KOPT-K1 (cell line): ENCODE results near the gene AGPAT3.
A peak's percentile ranks its signal among the peaks of the same experiment; 100 is the strongest.

Source experiments
- H3K27ac ChIP-seq: fragments of 200-600 bp; sonication (generic); 2 replicates; pipeline ENCODE4 v1.5.1; 2016; ENCODE audit warnings: antibody characterized with exemption, mild to moderate bottlenecking, low read depth, low read length; ENCODE audit not compliant: poor library complexity, severe bottlenecking
- H3K36me3 ChIP-seq: fragments of 200-600 bp; sonication (generic); 2 replicates; pipeline ENCODE4 v1.5.1; 2017; ENCODE audit warnings: antibody characterized with exemption, mild to moderate bottlenecking, low read length, moderate library complexity; ENCODE audit not compliant: insufficient read depth
- H3K9me3 ChIP-seq: fragments of 200-600 bp; sonication (generic); 2 replicates; pipeline ENCODE4 v1.5.1; 2017; ENCODE audit warnings: antibody characterized with exemption, low read length, mild to moderate bottlenecking; ENCODE audit not compliant: insufficient read depth, poor library complexity, severe bottlenecking

Gene AGPAT3

GRCh38 chr21:43911015-43911934 lies 46.3 kb downstream of the AGPAT3 start:
- peaks cover 4% of the 10 kb centered on the region; the same call in 1 of the 2 replicates for H3K36me3 ChIP-seq
- peaks cover 8% of the 10 kb centered on the region for H3K9me3 ChIP-seq
- no peak overlapping the region for H3K27ac ChIP-seq

GRCh38 chr21:43911935-43912487 lies 47.0 kb downstream of the AGPAT3 start:
- no peaks in the 10 kb centered on the region; the same call in 1 of the 2 replicates for H3K36me3 ChIP-seq
- peaks cover 8% of the 10 kb centered on the region for H3K9me3 ChIP-seq
- no peak overlapping the region for H3K27ac ChIP-seq

GRCh38 chr21:43912500-43912899 lies 47.5 kb downstream of the AGPAT3 start:
- H3K9me3 ChIP-seq, result peaks cover 8% of the 10 kb centered on the region
- H3K36me3 ChIP-seq, result no peaks in the 10 kb centered on the region; the same call in 1 of the 2 replicates
- no peak overlapping the region for H3K27ac ChIP-seq

GRCh38 chr21:43912910-43913309 lies 47.9 kb downstream of the AGPAT3 start:
- H3K36me3 ChIP-seq, result no peaks in the 10 kb centered on the region; the same call in 1 of the 2 replicates
- peaks cover 8% of the 10 kb centered on the region for H3K9me3 ChIP-seq
- no peak overlapping the region for H3K27ac ChIP-seq

GRCh38 chr21:43913928-43914327 lies 48.9 kb downstream of the AGPAT3 start:
- no peak overlapping the region for H3K27ac ChIP-seq
- H3K36me3 ChIP-seq, result no peaks in the 10 kb centered on the region
- peaks cover 8% of the 10 kb centered on the region for H3K9me3 ChIP-seq

GRCh38 chr21:43916076-43916475 lies 51.1 kb downstream of the AGPAT3 start:
- H3K27ac ChIP-seq, result no peak overlapping the region
- H3K36me3 ChIP-seq, result no peaks in the 10 kb centered on the region
- peaks cover 8% of the 10 kb centered on the region for H3K9me3 ChIP-seq

- Histone ChIP-seq H3K27ac (peak overlapping the region; percentile 31), H3K9me3 (peaks cover 8% of the 10 kb centered on the region), H3K36me3 (no peaks in the 10 kb centered on the region)
These were observed 51.9 kb downstream of the AGPAT3 start for GRCh38 chr21:43916691-43917514.

- Histone ChIP-seq H3K27ac (peak overlapping the region; percentile 31), H3K36me3 (no peaks in the 10 kb centered on the region), H3K9me3 (peaks cover 3% of the 10 kb centered on the region)
These were observed 52.7 kb downstream of the AGPAT3 start for GRCh38 chr21:43917515-43918384.

- no peak overlapping the region for H3K27ac ChIP-seq
- H3K36me3 ChIP-seq, result no peaks in the 10 kb centered on the region
- H3K9me3 ChIP-seq, result no peaks in the 10 kb centered on the region
These were observed 53.4 kb downstream of the AGPAT3 start for GRCh38 chr21:43918385-43918947.

GRCh38 chr21:43919283-43919682 lies 54.3 kb downstream of the AGPAT3 start:
- Histone ChIP-seq H3K9me3 (no peaks in the 10 kb centered on the region), H3K27ac (no peak overlapping the region), H3K36me3 (no peaks in the 10 kb centered on the region)

- Histone ChIP-seq H3K9me3 (no peaks in the 10 kb centered on the region), H3K27ac (no peak overlapping the region), H3K36me3 (no peaks in the 10 kb centered on the region)
These were observed 55.1 kb downstream of the AGPAT3 start for GRCh38 chr21:43919871-43920801.

- Histone ChIP-seq H3K36me3 (no peaks in the 10 kb centered on the region; the same call in 1 of the 2 replicates), H3K9me3 (no peaks in the 10 kb centered on the region), H3K27ac (peak overlapping the region; percentile 41)
These were observed 56.6 kb downstream of the AGPAT3 start for GRCh38 chr21:43921571-43921978.
